Astrocyte (in vitro differentiated cells and primary cell): ENCODE data around the gene HBP1. TPM values are rescaled to one million over a fixed set of nuclear protein-coding genes. Genes with fewer than 3 reads are reported as not detected.

Experiments
- DNase-seq: peaks from one replicate; pipeline ENCODE4 v3.0.0-alpha.2; 2010; ENCODE audit warnings: low read depth
- FAIRE-seq: peaks from 2 replicates; lab custom pipeline; 2011; peaks lifted over from hg19 to GRCh38; lab: Jason Lieb, UNC
- H2AFZ ChIP-seq: 2 replicates; pipeline ENCODE4 v1.6.0; 2012; ENCODE audit warnings: low read depth, low read length, inconsistent platforms
- H3K27ac ChIP-seq: 2 replicates; pipeline ENCODE4 v1.5.1; 2011; ENCODE audit warnings: low read depth, low read length, inconsistent platforms
- H3K27me3 ChIP-seq: 2 replicates; pipeline ENCODE4 v1.6.0; 2011; ENCODE audit warnings: low read length, inconsistent platforms; ENCODE audit not compliant: insufficient read depth
- H3K36me3 ChIP-seq: 2 replicates; pipeline ENCODE4 v1.5.1; 2011; ENCODE audit warnings: low read length, inconsistent platforms; ENCODE audit not compliant: insufficient read depth
- H3K4me1 ChIP-seq: 2 replicates; pipeline ENCODE4 v1.5.1; 2011; ENCODE audit warnings: low read length, inconsistent platforms; ENCODE audit not compliant: insufficient read depth
- H3K4me2 ChIP-seq: 2 replicates; pipeline ENCODE4 v1.6.0; 2012; ENCODE audit warnings: low read length, inconsistent platforms
- H3K4me3 ChIP-seq: 2 replicates; pipeline ENCODE4 v1.5.1; 2011; ENCODE audit warnings: low read depth, mild to moderate bottlenecking, low read length, inconsistent platforms; ENCODE audit not compliant: insufficient read depth
- H3K79me2 ChIP-seq: 2 replicates; pipeline ENCODE4 v1.6.0; 2012; ENCODE audit warnings: mild to moderate bottlenecking, low read length, inconsistent platforms; ENCODE audit not compliant: insufficient read depth
- H3K9ac ChIP-seq: 2 replicates; pipeline ENCODE4 v1.6.0; 2012; ENCODE audit warnings: mild to moderate bottlenecking, low read length, inconsistent platforms
- H3K9me3 ChIP-seq: 2 replicates; pipeline ENCODE4 v1.5.1; 2012; ENCODE audit warnings: low read depth, mild to moderate bottlenecking, low read length, inconsistent platforms; ENCODE audit not compliant: insufficient read depth
- H4K20me1 ChIP-seq: 2 replicates; pipeline ENCODE4 v1.6.0; 2012; ENCODE audit warnings: low read length, inconsistent platforms; ENCODE audit not compliant: insufficient read depth
- H3K27ac Mint-ChIP-seq: one replicate; pipeline ENCODE4 v1.8.0; 2021; ENCODE audit warnings: mild to moderate bottlenecking, mixed read lengths; ENCODE audit not compliant: unreplicated experiment
- H3K27me3 Mint-ChIP-seq: one replicate; pipeline ENCODE4 v1.8.0; 2021; ENCODE audit warnings: low read depth, mixed read lengths; ENCODE audit not compliant: unreplicated experiment
- H3K36me3 Mint-ChIP-seq: one replicate; pipeline ENCODE4 v1.8.0; 2021; ENCODE audit warnings: low read depth, mixed read lengths; ENCODE audit not compliant: unreplicated experiment
- H3K4me1 Mint-ChIP-seq: one replicate; pipeline ENCODE4 v1.8.0; 2021; ENCODE audit warnings: low read depth, mixed read lengths; ENCODE audit not compliant: unreplicated experiment
- H3K4me3 Mint-ChIP-seq: one replicate; pipeline ENCODE4 v1.8.0; 2021; ENCODE audit warnings: mild to moderate bottlenecking, moderate library complexity, mixed read lengths; ENCODE audit not compliant: unreplicated experiment
- H3K9me3 Mint-ChIP-seq: one replicate; pipeline ENCODE4 v1.8.0; 2021; ENCODE audit warnings: mild to moderate bottlenecking, mixed read lengths; ENCODE audit not compliant: unreplicated experiment
- CTCF ChIP-seq: IDR thresholded peaks from 2 replicates; pipeline ENCODE4 v1.5.1; 2011; ENCODE audit warnings: low read depth, mild to moderate bottlenecking, inconsistent platforms, low read length, moderate library complexity; ENCODE audit not compliant: insufficient read depth
- EZH2 ChIP-seq: IDR thresholded peaks from 2 replicates; pipeline ENCODE4 v1.6.1; 2012; ENCODE audit warnings: mild to moderate bottlenecking, low read length, inconsistent platforms; ENCODE audit not compliant: insufficient read depth
- total RNA-seq: library from RNA; stranded (reverse); gene quantifications from 2 replicates; pipeline ENCODE4 v1.2.1, GENCODE V29; 2021

HBP1 gene
- total RNA-seq, 1 donor from 2014 or later: 46.2 TPM

DNA sequence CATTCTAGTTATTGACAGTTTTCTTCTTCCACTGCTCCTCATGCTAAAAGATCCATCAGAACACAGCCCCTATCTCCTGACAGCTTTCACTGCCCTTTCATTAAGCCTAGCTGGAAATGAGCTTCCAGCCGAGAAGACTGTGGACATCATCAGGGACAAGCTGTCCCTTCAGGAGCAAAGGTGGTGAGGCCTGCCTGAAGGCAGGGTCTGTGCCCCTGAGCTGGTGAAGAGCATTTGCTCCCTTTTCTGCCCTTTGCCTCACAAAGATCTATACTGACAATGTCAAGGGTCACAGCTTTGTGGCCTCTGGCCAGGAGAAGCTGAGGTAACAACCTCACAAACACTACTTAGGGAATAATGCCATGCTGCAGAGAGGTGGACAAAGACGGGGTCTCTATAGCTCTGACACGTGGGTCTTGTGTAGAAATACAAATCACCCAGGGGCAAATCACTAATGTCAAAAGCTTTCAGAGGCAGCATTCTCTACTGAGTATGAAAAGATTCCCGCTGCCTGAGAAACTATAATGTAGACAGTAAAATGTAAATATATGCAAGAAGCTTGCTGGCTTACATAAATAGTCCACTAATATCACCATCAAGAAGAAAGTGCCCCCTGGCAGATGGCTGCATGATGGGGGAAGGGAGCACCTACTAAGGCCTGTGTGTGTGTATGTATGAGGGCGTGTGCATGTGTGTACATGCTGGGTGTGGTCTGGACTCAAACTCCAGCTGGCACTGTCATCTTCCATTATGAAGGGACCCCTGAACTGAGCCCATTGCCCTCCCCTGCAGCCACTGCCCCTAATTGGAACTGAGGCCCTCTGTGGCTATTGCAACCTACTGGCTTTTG is 55.8 kb downstream of the HBP1 start:
- Histone ChIP-seq H3K4me3 (no peak overlapping the region), H3K9ac (no peak overlapping the region), H3K27me3 (no peaks in the 10 kb centered on the region), H3K4me1 (no peaks in the 10 kb centered on the region), H3K4me2 (no peak overlapping the region), H3K36me3 (no peaks in the 10 kb centered on the region), H4K20me1 (no peaks in the 10 kb centered on the region), H2AFZ (no peak overlapping the region), H3K9me3 (no peaks in the 10 kb centered on the region), H3K79me2 (no peaks in the 10 kb centered on the region), H3K27ac (no peak overlapping the region)
- Mint-ChIP-seq H3K4me3 (no peak overlapping the region), H3K4me1 (peaks cover 3% of the 10 kb centered on the region), H3K9me3 (no peaks in the 10 kb centered on the region), H3K27ac (no peak overlapping the region), H3K27me3 (no peaks in the 10 kb centered on the region), H3K36me3 (peaks cover 14% of the 10 kb centered on the region)
- TF ChIP-seq CTCF (no peak), EZH2 (no peak)
- DNase-seq: no peak
- no peak for FAIRE-seq

GRCh38 chr7:107228291-107228690 is 59.5 kb downstream of the HBP1 start:
- no peaks in the 10 kb centered on the region for H3K79me2 ChIP-seq
- no peak overlapping the region for H3K27ac Mint-ChIP-seq
- FAIRE-seq: no peak

More at GRCh38 chr7:107228291-107228690, 59.5 kb downstream of the HBP1 start:
- H3K4me3 Mint-ChIP-seq: no peak overlapping the region
- Histone ChIP-seq H3K27me3 (no peaks in the 10 kb centered on the region), H3K36me3 (no peaks in the 10 kb centered on the region), H3K27ac (no peak overlapping the region), H2AFZ (no peak overlapping the region), H3K9me3 (no peaks in the 10 kb centered on the region), H3K4me2 (no peak overlapping the region), H3K9ac (no peak overlapping the region), H4K20me1 (no peaks in the 10 kb centered on the region), H3K4me1 (peaks cover 4% of the 10 kb centered on the region), H3K4me3 (no peak overlapping the region)
- no peaks in the 10 kb centered on the region for H3K27me3 Mint-ChIP-seq
- DNase-seq: no peak
- TF ChIP-seq EZH2 (no peak), CTCF (no peak)
- H3K4me1 Mint-ChIP-seq: peaks cover 10% of the 10 kb centered on the region
- H3K36me3 Mint-ChIP-seq: peaks cover 6% of the 10 kb centered on the region
- H3K9me3 Mint-ChIP-seq: no peaks in the 10 kb centered on the region
